GM18520 (cell line): ENCODE results near the gene ODR4.
"Not testable (repeated sequence)": the region's sequence is repeated elsewhere in the genome, so short reads cannot be mapped to it uniquely, and the experiment has no call there.

Experiments
- ATAC-seq: cut with Tn5 transposase; IDR thresholded peaks from one replicate; pipeline ENCODE4 v1.9.1; 2021; ENCODE audit not compliant: unreplicated experiment

ODR4 gene

GRCh38 chr1:186375152-186375928 lies at the start of gene ODR4, which contains the start of gene TPR:
Gene ODR4, plus strand, starts transcription at chr1:186375838. Its CDS starts 3,948 bp downstream, at chr1:186379786.
Gene TPR, minus strand, starts transcription at chr1:186375253. Its CDS starts 225 bp downstream, at chr1:186375028.
- peak; percentile 78 for ATAC-seq

- ATAC-seq: no peak
Measured at GRCh38 chr1:186326009-186326408, 49.6 kb upstream of the ODR4 start.

- no peak for ATAC-seq
Measured at GRCh38 chr1:186327331-186327730, 48.3 kb upstream of the ODR4 start.

- ATAC-seq: no peak
Measured at GRCh38 chr1:186330758-186331157, 44.9 kb upstream of the ODR4 start.

- no peak for ATAC-seq
Measured at GRCh38 chr1:186337554-186337953, 38.1 kb upstream of the ODR4 start.

GRCh38 chr1:186340772-186341171 lies 34.9 kb upstream of the ODR4 start:
- no peak for ATAC-seq

- ATAC-seq: not testable (repeated sequence)
Measured at GRCh38 chr1:186347837-186348691, 27.6 kb upstream of the ODR4 start.

GRCh38 chr1:186374303-186375151 lies 1.1 kb upstream of the ODR4 start:
- peak; percentile 27 for ATAC-seq

GRCh38 chr1:186375929-186376319 lies 286 bp downstream of the ODR4 start:
- no peak for ATAC-seq

- ATAC-seq: no peak
Measured at GRCh38 chr1:186386725-186387383, 11.2 kb downstream of the ODR4 start.

- ATAC-seq: no peak
Measured at GRCh38 chr1:186390925-186391324, 15.3 kb downstream of the ODR4 start.

- ATAC-seq: no peak
Measured at GRCh38 chr1:186391841-186392240, 16.2 kb downstream of the ODR4 start.

GRCh38 chr1:186392711-186393110 lies 17.1 kb downstream of the ODR4 start:
- ATAC-seq: not testable (repeated sequence)

GRCh38 chr1:186401446-186401845 lies 25.8 kb downstream of the ODR4 start:
- ATAC-seq: not testable (repeated sequence)

GRCh38 chr1:186403632-186404031 lies 28.0 kb downstream of the ODR4 start:
- ATAC-seq: no peak

GRCh38 chr1:186404454-186405051 lies 28.9 kb downstream of the ODR4 start:
- ATAC-seq: no peak

- ATAC-seq: no peak
Measured at GRCh38 chr1:186409091-186409490, 33.5 kb downstream of the ODR4 start.

- ATAC-seq: no peak
Measured at GRCh38 chr1:186413319-186413718, 37.7 kb downstream of the ODR4 start.

GRCh38 chr1:186418503-186418902 lies 42.9 kb downstream of the ODR4 start:
- no peak for ATAC-seq

- no peak for ATAC-seq
Measured at GRCh38 chr1:186420311-186420710, 44.7 kb downstream of the ODR4 start.
